PC-3 (cell line): ENCODE data around the gene PAM16. TPM values are rescaled to one million over a fixed set of nuclear protein-coding genes. Genes with fewer than 3 reads are reported as not detected.

Source experiments
- ATAC-seq: fragments of 200-7000 bp; cut with Tn5 transposase; 2 replicates; pipeline ENCODE4 v1.9.1; 2020; ENCODE audit warnings: mild to moderate bottlenecking, moderate library complexity
- BruUV-seq: library from RNA; stranded (reverse); fragments of 400-500 nt; replicated peaks from 2 replicates; lab custom pipeline; 2021; lab: Mats Ljungman, UMichigan
- CTCF ChIA-PET: fragments of 300-600 bp; sonication (Branson Sonifier 250); formaldehyde crosslinking; loops from one replicate; lab custom pipeline; 2022; ENCODE audit warnings: antibody characterized with exemption; lab: Charles Lee
- POLR2A ChIA-PET: fragments of 300-600 bp; sonication (Branson Sonifier 250); formaldehyde crosslinking; loops from one replicate; lab custom pipeline; 2022; ENCODE audit warnings: antibody characterized with exemption; ENCODE audit not compliant: unreplicated experiment; lab: Charles Lee
- DNase-seq: peaks from one replicate; pipeline ENCODE4 v3.0.0-alpha.2; 2015
- H2AFZ ChIP-seq: fragments of 300-600 bp; sonication (generic); 2 replicates; pipeline ENCODE4 v1.6.0; 2016; ENCODE audit warnings: antibody characterized with exemption, low read length
- H3F3A ChIP-seq: fragments of 300-600 bp; sonication (generic); one replicate; pipeline ENCODE4 v1.6.0; 2017; ENCODE audit warnings: antibody characterized with exemption, low read length, control low read depth, mild to moderate bottlenecking; ENCODE audit not compliant: unreplicated experiment
- H3K27ac ChIP-seq: fragments of 300-600 bp; sonication (generic); 2 replicates; pipeline ENCODE4 v1.5.1; 2016; ENCODE audit warnings: mild to moderate bottlenecking, low read length
- H3K27me3 ChIP-seq: fragments of 300-600 bp; sonication (generic); 2 replicates; pipeline ENCODE4 v1.6.1; 2016; ENCODE audit warnings: low read length, mixed read lengths
- H3K36me3 ChIP-seq: fragments of 300-600 bp; sonication (generic); 2 replicates; pipeline ENCODE4 v1.6.1; 2016; ENCODE audit warnings: low read depth, mixed run types, low read length, mixed read lengths
- H3K4me1 ChIP-seq: fragments of 300-600 bp; sonication (generic); 2 replicates; pipeline ENCODE4 v1.5.1; 2016; ENCODE audit warnings: low read length; ENCODE audit not compliant: insufficient read depth
- H3K4me2 ChIP-seq: fragments of 300-600 bp; sonication (generic); 2 replicates; pipeline ENCODE4 v1.6.0; 2016; ENCODE audit warnings: low read length
- H3K4me3 ChIP-seq: fragments of 300-600 bp; sonication (generic); 2 replicates; pipeline ENCODE4 v1.5.1; 2016; ENCODE audit warnings: mild to moderate bottlenecking, low read length, mixed read lengths
- H3K79me2 ChIP-seq: fragments of 300-600 bp; sonication (generic); 2 replicates; pipeline ENCODE4 v1.6.1; 2017; ENCODE audit warnings: low read length, mixed read lengths
- H3K9ac ChIP-seq: fragments of 300-600 bp; sonication (generic); 2 replicates; pipeline ENCODE4 v1.6.0; 2016; ENCODE audit warnings: mild to moderate bottlenecking, low read length
- H3K9me2 ChIP-seq: fragments of 300-600 bp; sonication (generic); replicated peaks from 2 replicates; pipeline ENCODE4 v1.6.1; 2016; ENCODE audit warnings: mixed run types, low read length, mixed read lengths
- H3K9me3 ChIP-seq: fragments of 300-600 bp; sonication (generic); 2 replicates; pipeline ENCODE4 v1.6.1; 2016; ENCODE audit warnings: low read length, mixed read lengths
- H4K20me1 ChIP-seq: fragments of 300-600 bp; sonication (generic); 2 replicates; pipeline ENCODE4 v1.6.1; 2016; ENCODE audit warnings: low read length, mixed read lengths
- EZH2 ChIP-seq: fragments of 300-600 bp; sonication (generic); IDR thresholded peaks from one replicate; pipeline ENCODE4 v1.6.1; 2017; ENCODE audit warnings: antibody characterized with exemption, mild to moderate bottlenecking, low read length; ENCODE audit not compliant: unreplicated experiment
- EZH2phosphoT487 ChIP-seq: fragments of 300-600 bp; sonication (generic); IDR thresholded peaks from 2 replicates; pipeline ENCODE4 v1.6.1; 2018; ENCODE audit warnings: mild to moderate bottlenecking, antibody characterized with exemption, low read length, borderline replicate concordance
- intact Hi-C: fragments of 100-400 bp; cut with micrococcal nuclease; formaldehyde crosslinking; loops from 2 replicates; pipeline ENCODE4 v1.9.0; 2023
- total RNA-seq: library from RNA; depleted of rRNA; stranded (reverse); fragments of >200 nt; gene quantifications from 2 replicates; pipeline ENCODE4 v1.2.3, GENCODE V29; 2014
- TF ChIP-seq, protein P1 (sequence below): fragments of 300-600 bp; sonication (generic); conservative IDR thresholded peaks from 2 replicates; pipeline ENCODE4 v1.5.1; 2017; ENCODE audit warnings: antibody characterized with exemption, low read depth, mild to moderate bottlenecking, low read length

Gene PAM16
- total RNA-seq, 1 experiment from 2014 or later: 95.5 TPM

GRCh38 chr16:4320571-4321137 lies 30.5 kb downstream of the PAM16 start:
- H3K79me2 ChIP-seq: peaks cover 75% of the 10 kb centered on the region
- H3K4me2 ChIP-seq: no peak overlapping the region
- TF ChIP-seq EZH2: no peak
- TF ChIP-seq, protein P1, sequence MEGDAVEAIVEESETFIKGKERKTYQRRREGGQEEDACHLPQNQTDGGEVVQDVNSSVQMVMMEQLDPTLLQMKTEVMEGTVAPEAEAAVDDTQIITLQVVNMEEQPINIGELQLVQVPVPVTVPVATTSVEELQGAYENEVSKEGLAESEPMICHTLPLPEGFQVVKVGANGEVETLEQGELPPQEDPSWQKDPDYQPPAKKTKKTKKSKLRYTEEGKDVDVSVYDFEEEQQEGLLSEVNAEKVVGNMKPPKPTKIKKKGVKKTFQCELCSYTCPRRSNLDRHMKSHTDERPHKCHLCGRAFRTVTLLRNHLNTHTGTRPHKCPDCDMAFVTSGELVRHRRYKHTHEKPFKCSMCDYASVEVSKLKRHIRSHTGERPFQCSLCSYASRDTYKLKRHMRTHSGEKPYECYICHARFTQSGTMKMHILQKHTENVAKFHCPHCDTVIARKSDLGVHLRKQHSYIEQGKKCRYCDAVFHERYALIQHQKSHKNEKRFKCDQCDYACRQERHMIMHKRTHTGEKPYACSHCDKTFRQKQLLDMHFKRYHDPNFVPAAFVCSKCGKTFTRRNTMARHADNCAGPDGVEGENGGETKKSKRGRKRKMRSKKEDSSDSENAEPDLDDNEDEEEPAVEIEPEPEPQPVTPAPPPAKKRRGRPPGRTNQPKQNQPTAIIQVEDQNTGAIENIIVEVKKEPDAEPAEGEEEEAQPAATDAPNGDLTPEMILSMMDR: no peak
- TF ChIP-seq EZH2phosphoT487: no peak
- no peak overlapping the region for H3K9ac ChIP-seq
- no peak for DNase-seq
- no peak overlapping the region for H2AFZ ChIP-seq
- H3K9me3 ChIP-seq: no peaks in the 10 kb centered on the region
- no peaks in the 10 kb centered on the region for H3K27me3 ChIP-seq
- no peaks in the 10 kb centered on the region for H3F3A ChIP-seq
- no peaks in the 10 kb centered on the region for H3K9me2 ChIP-seq
- H3K4me1 ChIP-seq: peaks cover 10% of the 10 kb centered on the region
- H3K36me3 ChIP-seq: no peaks in the 10 kb centered on the region
- intact Hi-C loops: no loop called here
- no peak for ATAC-seq
- H3K27ac ChIP-seq: no peak overlapping the region
- ChIA-PET POLR2A (no interaction called here), CTCF (no interaction called here)
- H4K20me1 ChIP-seq: no peaks in the 10 kb centered on the region
- H3K4me3 ChIP-seq: no peak overlapping the region
- BruUV-seq: no TSS peak

- ChIA-PET CTCF (no interaction called here), POLR2A (no interaction called here)
- ATAC-seq (no peak), DNase-seq (no peak)
- H3K4me1 ChIP-seq: peaks cover 10% of the 10 kb centered on the region
- H2AFZ ChIP-seq: no peak overlapping the region
- no TSS peak for BruUV-seq
- TF ChIP-seq EZH2phosphoT487 (no peak), EZH2 (no peak)
- TF ChIP-seq, protein P1: no peak
- H3K9me3 ChIP-seq: no peaks in the 10 kb centered on the region
- H3K9me2 ChIP-seq: no peaks in the 10 kb centered on the region
- no peak overlapping the region for H3K9ac ChIP-seq
- H3K4me3 ChIP-seq: no peak overlapping the region
- no peaks in the 10 kb centered on the region for H3K36me3 ChIP-seq
- no peaks in the 10 kb centered on the region for H3F3A ChIP-seq
- H3K4me2 ChIP-seq: no peak overlapping the region
- no peaks in the 10 kb centered on the region for H4K20me1 ChIP-seq
- H3K79me2 ChIP-seq: peaks cover 75% of the 10 kb centered on the region
- H3K27me3 ChIP-seq: no peaks in the 10 kb centered on the region
- intact Hi-C loops: loop anchor here (5.0 kb wide), 1 partner anchor 47 kb away; the partner anchor contains the start of gene TFAP4
- H3K27ac ChIP-seq: no peak overlapping the region
Measured at GRCh38 chr16:4319454-4320421, 31.4 kb downstream of the PAM16 start.
